Stimulated activated effector memory CD8-positive, alpha-beta T cell treated with anti-CD3 and anti-CD28 coated beads, Interleukin-12 subunit alpha, Interleukin-12 subunit beta, amount 100 ng/mL, for 72 hours (primary cell): ENCODE measurements around the gene TRAPPC14.

Experiments
- ATAC-seq: fragments of 150-1000 bp; cut with Tn5 transposase; 2 replicates; pipeline ENCODE4 v1.10.0; 2021
- DNase-seq, 2 donors: peaks; one replicate each; pipeline ENCODE4 v3.0.0; 2021 to 2022; ENCODE audit warnings: low spot score in 2 of 2
- H3K27ac Mint-ChIP-seq: one replicate; pipeline ENCODE4 v1.8.0; 2022; ENCODE audit warnings: mild to moderate bottlenecking, mixed read lengths
- H3K36me3 Mint-ChIP-seq: one replicate; pipeline ENCODE4 v1.8.0; 2022; ENCODE audit warnings: mild to moderate bottlenecking, mixed read lengths
- H3K4me1 Mint-ChIP-seq: one replicate; pipeline ENCODE4 v1.8.0; 2022; ENCODE audit warnings: mixed read lengths
- H3K4me3 Mint-ChIP-seq: one replicate; pipeline ENCODE4 v1.8.0; 2022; ENCODE audit warnings: mild to moderate bottlenecking, mixed read lengths
- H3K9me3 Mint-ChIP-seq: one replicate; pipeline ENCODE4 v1.8.0; 2022; ENCODE audit warnings: mixed read lengths

TRAPPC14 gene

GRCh38 chr7:100126931-100127865 is 31.3 kb downstream of the TRAPPC14 start, which contains the start of gene MBLAC1:
Gene MBLAC1 (plus strand): TSS chr7:100126967. CDS start chr7:100127396, 429 bp downstream.
- Mint-ChIP-seq H3K27ac (peak within 1 kb of the TSS; percentile 96), H3K9me3 (no peaks in the 10 kb centered on the region), H3K36me3 (peaks cover 37% of the 10 kb centered on the region), H3K4me1 (peaks cover 26% of the 10 kb centered on the region), H3K4me3 (peak within 1 kb of the TSS; percentile 95)
- ATAC-seq: peak; percentile 89
- peak; percentile 85 to 98 for DNase-seq

GRCh38 chr7:100126239-100126930 is 32.1 kb downstream of the TRAPPC14 start:
- peaks cover 37% of the 10 kb centered on the region for H3K36me3 Mint-ChIP-seq
- DNase-seq (no peak), ATAC-seq (no peak)
- no peaks in the 10 kb centered on the region for H3K9me3 Mint-ChIP-seq
- H3K4me3 Mint-ChIP-seq: peak overlapping the region; percentile 95
- peak overlapping the region; percentile 96 for H3K27ac Mint-ChIP-seq
- H3K4me1 Mint-ChIP-seq: peaks cover 20% of the 10 kb centered on the region

GRCh38 chr7:100124301-100125230 is 34.0 kb downstream of the TRAPPC14 start:
- peaks cover 28% of the 10 kb centered on the region for H3K4me1 Mint-ChIP-seq
- ATAC-seq: no peak
- peaks cover 35% of the 10 kb centered on the region for H3K36me3 Mint-ChIP-seq
- DNase-seq: no peak
- H3K4me3 Mint-ChIP-seq: peak overlapping the region; percentile 95
- peak overlapping the region; percentile 96 for H3K27ac Mint-ChIP-seq
- no peaks in the 10 kb centered on the region for H3K9me3 Mint-ChIP-seq

GRCh38 chr7:100122568-100122967 is 36.0 kb downstream of the TRAPPC14 start:
- Mint-ChIP-seq H3K9me3 (no peaks in the 10 kb centered on the region), H3K4me1 (peaks cover 29% of the 10 kb centered on the region), H3K36me3 (peaks cover 46% of the 10 kb centered on the region), H3K27ac (peak overlapping the region; percentile 72), H3K4me3 (no peak overlapping the region)
- no peak for DNase-seq
- ATAC-seq: no peak

- no peak overlapping the region for H3K27ac Mint-ChIP-seq
- H3K4me1 Mint-ChIP-seq: peaks cover 29% of the 10 kb centered on the region
- DNase-seq (no peak), ATAC-seq (no peak)
- no peak overlapping the region for H3K4me3 Mint-ChIP-seq
- H3K9me3 Mint-ChIP-seq: no peaks in the 10 kb centered on the region
- H3K36me3 Mint-ChIP-seq: peaks cover 43% of the 10 kb centered on the region
These were observed 36.5 kb downstream of the TRAPPC14 start for GRCh38 chr7:100122067-100122466.

GRCh38 chr7:100120733-100121036 is 37.8 kb downstream of the TRAPPC14 start:
- no peak for DNase-seq
- no peak for ATAC-seq
- H3K9me3 Mint-ChIP-seq: no peaks in the 10 kb centered on the region
- peaks cover 36% of the 10 kb centered on the region for H3K4me1 Mint-ChIP-seq
- peak overlapping the region; percentile 100 for H3K27ac Mint-ChIP-seq
- peaks cover 30% of the 10 kb centered on the region for H3K36me3 Mint-ChIP-seq
- peak overlapping the region; percentile 97 for H3K4me3 Mint-ChIP-seq

GRCh38 chr7:100119970-100120732 is 38.4 kb downstream of the TRAPPC14 start:
- Mint-ChIP-seq H3K9me3 (no peaks in the 10 kb centered on the region), H3K4me3 (peak overlapping the region; percentile 97), H3K36me3 (peaks cover 29% of the 10 kb centered on the region), H3K27ac (peak overlapping the region; percentile 100), H3K4me1 (peaks cover 36% of the 10 kb centered on the region)
- ATAC-seq: peak; percentile 77
- peak in 1 of 2 donors; percentile 49 for DNase-seq

GRCh38 chr7:100119072-100119969 is 39.2 kb downstream of the TRAPPC14 start, which contains the start of the genes CNPY4 and TAF6:
Gene CNPY4 (plus strand): TSS chr7:100119634. CDS start chr7:100119745, 111 bp downstream.
Gene TAF6 (minus strand): TSS chr7:100119358. CDS start chr7:100114209, 5,149 bp downstream.
- Mint-ChIP-seq H3K36me3 (peaks cover 29% of the 10 kb centered on the region), H3K4me1 (peaks cover 28% of the 10 kb centered on the region), H3K27ac (peak within 1 kb of the TSS; percentile 100), H3K4me3 (peak within 1 kb of the TSS; percentile 97), H3K9me3 (no peaks in the 10 kb centered on the region)
- ATAC-seq: peak; percentile 86
- DNase-seq: peak; percentile 88 to 98

- H3K27ac Mint-ChIP-seq: peak overlapping the region; percentile 100
- ATAC-seq (no peak), DNase-seq (no peak)
- H3K9me3 Mint-ChIP-seq: no peaks in the 10 kb centered on the region
- peaks cover 27% of the 10 kb centered on the region for H3K4me1 Mint-ChIP-seq
- H3K4me3 Mint-ChIP-seq: peak overlapping the region; percentile 97
- H3K36me3 Mint-ChIP-seq: peaks cover 36% of the 10 kb centered on the region
These were observed 40.0 kb downstream of the TRAPPC14 start for GRCh38 chr7:100118388-100119071.

- no peak overlapping the region for H3K4me3 Mint-ChIP-seq
- DNase-seq: no peak
- H3K9me3 Mint-ChIP-seq: no peaks in the 10 kb centered on the region
- ATAC-seq: no peak
- H3K27ac Mint-ChIP-seq: no peak overlapping the region
- peaks cover 56% of the 10 kb centered on the region for H3K36me3 Mint-ChIP-seq
- peaks cover 19% of the 10 kb centered on the region for H3K4me1 Mint-ChIP-seq
These were observed 43.5 kb downstream of the TRAPPC14 start for GRCh38 chr7:100115026-100115425.

- Mint-ChIP-seq H3K4me3 (no peak overlapping the region), H3K27ac (no peak overlapping the region), H3K36me3 (peaks cover 72% of the 10 kb centered on the region), H3K4me1 (peaks cover 6% of the 10 kb centered on the region), H3K9me3 (no peaks in the 10 kb centered on the region)
- no peak for ATAC-seq
- DNase-seq: no peak
These were observed 46.6 kb downstream of the TRAPPC14 start for GRCh38 chr7:100111914-100112313.

- ATAC-seq (no peak), DNase-seq (no peak)
- Mint-ChIP-seq H3K4me3 (no peak overlapping the region), H3K36me3 (peaks cover 76% of the 10 kb centered on the region), H3K4me1 (no peaks in the 10 kb centered on the region), H3K9me3 (no peaks in the 10 kb centered on the region), H3K27ac (no peak overlapping the region)
These were observed 47.4 kb downstream of the TRAPPC14 start for GRCh38 chr7:100111156-100111555.
